HG03565 (cell line): Measurements from ENCODE around the gene GIGYF2.

ENCODE experiments used
- ATAC-seq: cut with Tn5 transposase; IDR thresholded peaks from one replicate; pipeline ENCODE4 v1.9.1; 2021; ENCODE audit warnings: mild to moderate bottlenecking, moderate library complexity; ENCODE audit not compliant: unreplicated experiment

Gene GIGYF2

DNA sequence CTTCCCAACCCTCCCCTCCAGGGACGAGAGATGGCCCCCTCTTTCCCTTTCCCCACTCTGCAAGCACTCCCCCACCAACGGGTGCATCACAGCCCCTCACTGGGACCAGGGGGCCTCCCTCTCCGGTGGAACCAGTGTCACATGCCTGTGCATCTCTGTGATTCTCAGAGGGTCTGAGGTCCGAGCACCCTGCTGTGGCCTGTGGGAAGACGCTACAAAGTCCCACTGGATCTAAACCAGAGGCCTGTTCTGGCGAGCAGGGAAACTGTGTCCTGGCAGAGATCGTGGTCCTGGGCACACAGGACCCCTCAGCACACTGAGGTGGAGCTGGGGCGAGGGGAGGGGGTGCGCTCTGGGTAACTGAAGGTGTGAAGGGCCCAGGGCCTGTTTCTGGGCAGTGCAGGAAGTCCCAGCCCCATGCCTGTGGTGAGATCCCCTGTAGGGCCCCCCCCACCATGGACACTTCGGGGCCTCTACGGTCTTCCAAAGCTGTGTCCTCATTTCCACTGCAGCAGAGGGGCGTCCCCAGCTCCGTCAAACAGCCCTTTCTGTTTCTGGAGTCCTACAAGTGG, 180.9 kb downstream of the GIGYF2 start:
- no peak for ATAC-seq

DNA sequence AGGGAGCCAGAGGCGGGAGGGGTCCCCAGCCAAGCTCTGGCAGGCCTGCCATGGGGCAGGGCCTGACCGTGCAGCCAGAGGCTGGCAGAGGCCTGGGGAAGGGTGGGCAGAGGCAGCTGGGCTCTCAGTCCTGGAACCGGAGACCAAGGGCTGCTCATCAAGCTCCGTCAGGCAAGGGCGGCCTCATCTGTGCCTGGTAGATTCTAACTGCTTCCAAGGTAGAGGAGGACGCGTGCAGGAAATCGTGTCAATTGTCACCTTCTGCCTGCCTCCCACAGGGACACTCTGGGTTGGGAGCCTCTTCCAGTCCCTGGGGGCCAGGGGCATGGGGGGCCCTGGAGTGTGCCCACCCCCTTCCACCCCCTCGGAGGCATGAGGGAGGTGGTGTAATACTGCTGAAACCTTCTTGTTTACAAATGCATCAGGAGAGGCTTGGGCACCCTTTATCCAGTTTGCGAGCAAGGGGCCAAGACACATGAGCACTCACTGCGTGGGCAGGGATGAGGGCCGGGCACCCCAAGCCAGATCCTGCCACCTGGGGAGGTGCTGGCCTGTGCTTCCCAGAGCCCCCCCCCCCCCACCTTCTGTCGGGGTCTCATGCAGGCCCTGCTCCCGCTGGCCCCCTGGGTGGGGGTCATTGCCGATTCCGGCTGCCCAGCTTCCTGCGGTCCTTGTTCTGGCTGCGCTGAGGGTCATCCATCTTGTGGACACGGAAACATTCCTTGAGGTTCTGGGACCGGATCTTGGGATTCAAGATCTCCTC, 181.9 kb downstream of the GIGYF2 start:
- ATAC-seq = no peak

DNA sequence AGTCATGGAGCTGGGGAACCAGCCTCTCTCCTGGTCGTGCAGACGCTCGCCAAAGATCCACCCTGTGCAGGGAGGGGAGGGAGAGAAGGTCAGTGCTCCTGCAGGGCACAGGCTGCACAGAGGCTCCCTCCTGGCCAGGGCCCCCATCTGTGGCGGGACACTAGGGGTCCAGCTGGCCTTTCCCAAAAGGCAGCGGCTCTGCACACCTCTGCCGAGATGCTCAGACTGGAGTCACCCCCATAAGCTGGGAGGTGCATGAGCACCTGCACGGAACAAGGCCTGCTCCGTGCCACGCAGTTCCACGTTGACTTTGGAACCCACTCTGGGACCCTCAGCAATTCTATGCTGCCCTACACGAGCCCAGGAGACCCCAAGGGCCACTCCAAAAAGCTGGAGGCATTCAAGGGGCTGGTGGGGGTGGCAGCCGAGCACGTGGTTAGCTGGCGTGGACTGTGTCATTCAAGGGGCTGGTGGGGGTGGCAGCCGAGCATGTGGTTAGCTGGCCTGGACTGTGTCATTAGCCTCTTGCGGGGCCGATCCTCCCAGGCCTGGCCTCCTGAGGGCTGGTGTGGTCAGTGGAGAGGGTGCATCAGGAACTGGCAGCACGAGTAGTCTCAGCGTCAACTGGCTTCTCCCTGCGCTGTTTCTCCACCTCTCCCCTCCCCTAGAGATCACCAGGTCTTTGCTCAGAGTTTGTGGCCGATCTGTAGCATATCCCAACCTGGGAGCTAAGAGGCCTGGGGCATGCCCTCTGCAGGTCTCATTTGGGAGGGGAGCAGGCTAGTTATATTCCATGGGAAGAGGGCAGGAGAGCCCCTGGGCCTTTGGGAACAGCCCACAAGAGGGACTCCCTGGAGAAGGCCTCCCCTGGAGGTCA, 182.7 kb downstream of the GIGYF2 start:
- no peak for ATAC-seq

DNA sequence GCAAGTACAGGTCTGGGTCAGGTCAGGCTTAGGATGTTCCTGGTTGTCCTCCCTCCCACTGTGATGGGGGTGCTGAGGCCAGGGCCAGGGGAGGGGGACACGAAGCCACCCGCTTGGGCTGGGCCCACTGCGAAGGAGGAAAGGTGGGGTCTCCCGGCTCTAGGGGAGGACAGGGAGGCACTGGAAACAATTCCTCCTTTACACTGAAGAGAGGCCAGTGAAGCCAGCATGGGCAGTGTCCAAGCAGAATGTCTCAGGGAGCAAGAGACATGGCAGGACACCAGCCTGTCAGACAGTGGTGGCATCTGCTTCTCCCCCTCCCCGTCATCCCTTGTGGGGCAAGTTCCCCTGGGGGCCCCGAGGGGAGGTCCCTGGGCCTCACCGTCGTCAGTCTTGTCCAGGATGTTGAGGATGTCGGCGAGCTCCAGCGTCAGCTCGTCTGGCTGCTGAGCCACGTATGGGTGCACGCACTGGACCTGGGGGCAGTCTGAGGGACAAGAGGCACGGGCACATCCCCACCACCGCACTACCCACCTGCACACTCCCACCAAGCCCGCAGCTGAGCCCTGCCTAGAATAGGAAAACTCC, 183.7 kb downstream of the GIGYF2 start:
- no peak for ATAC-seq

DNA sequence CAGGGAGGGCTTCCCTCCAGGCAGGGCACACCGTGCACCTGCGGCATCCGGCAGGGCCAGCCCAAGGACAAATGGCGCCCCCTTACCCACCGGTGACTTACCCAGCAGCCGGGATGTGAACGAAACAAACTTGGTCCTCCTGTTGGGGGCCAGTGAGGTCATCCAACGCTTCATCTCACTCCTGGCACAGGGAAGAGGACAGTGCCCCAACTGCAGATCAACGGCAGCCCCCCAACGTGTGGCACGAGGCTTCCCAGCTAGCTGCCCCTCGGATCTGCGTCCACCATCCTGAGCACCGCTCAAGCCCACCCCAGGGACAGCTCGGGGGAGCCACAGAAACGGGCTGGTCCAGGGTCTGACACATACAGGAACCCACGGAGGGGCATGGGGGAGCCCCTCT, 185.0 kb downstream of the GIGYF2 start:
- ATAC-seq = no peak

DNA sequence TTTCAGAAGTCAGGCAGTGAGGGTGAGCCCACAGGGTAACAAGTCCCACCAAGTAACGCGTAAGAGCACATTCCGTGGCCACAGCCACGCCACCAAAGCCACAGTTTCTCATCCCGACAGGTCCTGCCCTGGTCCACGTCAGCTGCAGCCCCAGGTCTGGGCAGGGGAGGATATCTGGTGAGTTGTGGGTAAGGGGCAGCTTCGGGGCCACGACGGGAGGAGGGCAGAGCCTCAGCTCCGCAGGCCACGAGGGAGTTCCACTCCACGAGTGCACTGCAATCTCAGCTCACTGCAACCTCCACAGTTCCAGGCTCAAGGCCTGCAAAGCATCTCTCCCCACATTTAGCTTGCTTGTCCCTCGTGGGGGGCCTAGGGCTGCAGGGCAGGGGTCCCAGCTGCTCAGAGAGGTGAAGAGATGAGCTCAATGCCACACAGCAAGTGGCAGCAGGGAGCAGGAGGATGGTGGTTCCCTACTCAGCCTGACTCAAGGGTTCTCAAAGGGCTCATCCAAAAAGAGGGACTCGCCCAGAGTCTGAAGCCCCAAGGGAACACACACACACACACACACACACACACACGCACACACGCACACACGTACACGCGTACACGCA, 185.5 kb downstream of the GIGYF2 start:
- no peak for ATAC-seq

DNA sequence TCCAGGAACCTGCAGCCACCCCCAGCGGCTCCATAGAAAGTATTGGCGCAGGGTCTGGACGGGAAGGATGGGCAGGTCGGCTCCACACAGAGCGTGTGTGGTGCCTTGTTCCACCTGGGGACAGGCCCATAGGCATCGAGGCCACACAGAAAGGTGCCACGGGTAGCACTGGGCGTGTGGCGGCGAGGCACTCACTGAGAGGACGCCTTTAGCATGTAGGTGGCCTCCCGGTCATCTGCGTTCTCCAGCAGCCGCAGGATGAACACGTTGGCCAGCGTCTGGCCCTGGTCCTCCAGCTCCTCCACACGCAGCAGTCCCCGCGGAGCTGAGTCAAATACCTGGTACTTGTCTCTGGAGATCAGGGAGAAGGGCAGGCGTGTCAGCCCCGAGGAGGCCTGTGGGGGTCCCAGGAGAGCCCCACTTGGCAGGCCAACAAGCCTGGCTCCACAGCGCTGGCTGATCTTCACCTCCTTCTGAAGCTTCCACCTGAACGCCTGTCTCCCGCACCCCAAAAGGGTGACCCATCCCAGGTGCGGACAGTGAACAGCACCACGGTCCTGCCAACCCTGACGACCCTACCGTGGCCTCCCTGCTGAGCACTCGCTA, 186.1 kb downstream of the GIGYF2 start:
- ATAC-seq = no peak

DNA sequence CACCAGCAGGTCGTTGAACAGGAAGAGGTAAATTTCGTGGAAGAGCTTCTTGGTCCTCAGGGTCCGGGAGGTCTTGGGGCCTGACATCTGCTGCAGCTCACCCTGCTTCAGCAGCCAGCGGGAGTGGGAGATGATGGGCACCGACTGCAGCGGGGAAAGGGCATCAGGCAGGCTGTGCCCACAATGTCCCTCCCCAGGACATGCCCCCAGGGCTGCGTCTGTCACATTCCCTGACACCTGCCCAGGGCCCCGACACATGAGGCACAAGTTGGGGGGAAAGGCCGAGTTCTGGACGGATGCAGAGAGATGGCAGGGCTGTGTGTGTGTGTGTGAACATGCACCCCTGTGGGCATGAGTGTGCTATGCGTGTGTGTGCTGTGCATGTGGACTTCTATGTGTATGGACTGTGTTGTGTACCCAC, 186.9 kb downstream of the GIGYF2 start:
- no peak for ATAC-seq

DNA sequence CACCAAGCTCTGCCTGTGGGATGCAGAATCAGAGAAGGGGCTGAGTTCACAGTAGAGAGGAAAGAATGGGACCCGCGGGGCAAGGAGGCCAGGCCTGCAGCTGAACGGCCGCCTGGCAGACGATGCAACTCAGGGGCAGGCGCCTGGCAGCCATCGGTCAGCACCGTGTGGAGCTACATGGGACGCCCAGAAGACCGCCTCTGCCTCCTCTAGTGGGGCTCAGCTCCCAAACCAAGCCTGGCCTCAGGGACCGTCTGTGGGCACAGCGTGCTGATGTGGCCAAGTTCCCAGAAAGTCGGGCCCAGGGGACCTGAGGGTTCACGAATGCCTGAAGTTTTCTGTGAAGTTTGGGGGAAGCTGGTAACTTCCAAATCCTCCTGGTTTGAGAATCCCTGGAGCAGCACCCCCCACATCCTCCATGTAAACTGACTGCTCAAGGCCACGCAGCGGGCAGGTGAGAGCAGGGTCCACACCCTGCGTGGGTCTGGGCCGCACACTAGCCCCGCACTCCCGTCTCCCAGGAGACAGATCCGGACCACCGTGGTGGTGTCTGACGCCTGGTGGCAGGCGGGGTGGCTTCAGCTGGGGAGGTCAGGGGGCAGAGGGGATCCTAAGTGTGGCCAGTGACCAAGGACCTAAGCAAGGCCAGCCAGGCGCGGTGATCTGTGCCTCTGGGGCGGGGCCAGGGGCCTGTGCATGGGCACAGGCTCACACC, 187.6 kb downstream of the GIGYF2 start:
- ATAC-seq = no peak

DNA sequence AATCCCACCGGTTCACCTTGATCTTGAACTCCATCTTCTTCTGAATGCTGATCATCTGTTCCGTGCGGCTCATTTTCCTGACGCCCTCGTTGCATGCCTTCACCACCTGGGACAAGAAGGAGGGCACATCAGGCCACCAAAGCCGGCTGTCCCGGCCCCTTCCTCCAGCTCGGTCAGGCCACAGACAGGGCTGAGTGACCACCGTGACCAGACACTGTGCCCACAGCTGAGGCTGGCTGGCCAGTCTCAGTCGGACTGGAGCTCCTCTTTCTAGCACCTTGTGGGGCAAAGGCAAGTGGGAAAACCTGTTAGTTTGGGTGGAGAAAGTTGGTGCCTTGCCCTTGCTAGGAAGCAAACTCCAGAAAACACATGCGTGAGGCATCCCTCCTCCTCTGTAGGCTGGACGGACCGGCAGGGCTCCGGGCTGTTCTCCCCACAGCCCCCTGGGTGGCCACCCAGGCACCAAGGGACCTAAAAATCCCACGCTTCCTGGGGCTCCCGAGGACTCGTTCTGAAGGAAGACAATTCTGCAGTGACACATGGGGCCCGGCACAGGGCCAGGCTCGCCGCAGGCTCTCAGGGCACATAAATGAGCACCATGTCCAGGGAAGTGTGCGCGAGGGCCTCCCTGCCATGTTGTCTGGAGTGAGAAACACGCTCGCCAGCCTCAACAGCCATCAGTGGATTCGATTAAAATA, 188.3 kb downstream of the GIGYF2 start:
- no peak for ATAC-seq

DNA sequence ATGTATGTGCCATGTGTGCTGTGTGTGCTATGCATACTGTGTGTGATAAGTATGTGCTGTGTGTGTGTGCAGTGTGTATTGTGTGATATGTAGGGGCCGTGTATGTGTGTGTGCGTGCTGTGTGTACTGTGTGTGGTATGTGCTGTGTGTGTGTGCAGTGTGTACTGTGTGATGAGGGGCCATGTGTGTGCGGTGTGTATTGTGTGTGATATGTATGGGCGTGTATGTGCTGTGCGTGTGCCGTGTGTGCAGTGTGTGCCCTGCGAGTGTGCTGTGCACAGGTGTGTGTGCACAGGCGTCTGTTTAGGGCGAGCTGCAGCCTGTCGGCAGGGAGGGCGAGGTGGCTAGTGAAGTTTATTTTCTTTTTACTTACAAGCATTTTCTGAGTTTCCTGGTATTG, 189.0 kb downstream of the GIGYF2 start:
- ATAC-seq = no peak

DNA sequence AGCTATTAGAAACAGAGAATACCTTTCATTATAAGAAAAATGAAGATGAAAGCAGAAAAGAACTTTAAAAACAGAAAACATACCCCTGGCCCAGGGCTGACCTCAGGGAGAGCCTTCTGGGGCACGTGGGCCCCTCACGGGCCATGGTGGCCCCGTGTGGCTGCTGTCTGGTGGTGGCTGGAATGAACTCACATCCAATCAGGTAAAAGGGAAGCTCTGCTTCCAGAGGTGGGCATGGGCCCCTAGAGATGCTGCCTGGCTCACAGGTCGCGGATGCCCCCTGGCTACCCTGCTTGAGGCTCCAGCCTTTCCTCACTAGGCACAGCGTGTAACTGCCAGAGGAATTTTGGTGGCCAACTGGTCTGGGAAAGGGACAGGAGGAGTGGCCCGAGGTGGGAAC, 189.5 kb downstream of the GIGYF2 start:
- ATAC-seq = no peak

DNA sequence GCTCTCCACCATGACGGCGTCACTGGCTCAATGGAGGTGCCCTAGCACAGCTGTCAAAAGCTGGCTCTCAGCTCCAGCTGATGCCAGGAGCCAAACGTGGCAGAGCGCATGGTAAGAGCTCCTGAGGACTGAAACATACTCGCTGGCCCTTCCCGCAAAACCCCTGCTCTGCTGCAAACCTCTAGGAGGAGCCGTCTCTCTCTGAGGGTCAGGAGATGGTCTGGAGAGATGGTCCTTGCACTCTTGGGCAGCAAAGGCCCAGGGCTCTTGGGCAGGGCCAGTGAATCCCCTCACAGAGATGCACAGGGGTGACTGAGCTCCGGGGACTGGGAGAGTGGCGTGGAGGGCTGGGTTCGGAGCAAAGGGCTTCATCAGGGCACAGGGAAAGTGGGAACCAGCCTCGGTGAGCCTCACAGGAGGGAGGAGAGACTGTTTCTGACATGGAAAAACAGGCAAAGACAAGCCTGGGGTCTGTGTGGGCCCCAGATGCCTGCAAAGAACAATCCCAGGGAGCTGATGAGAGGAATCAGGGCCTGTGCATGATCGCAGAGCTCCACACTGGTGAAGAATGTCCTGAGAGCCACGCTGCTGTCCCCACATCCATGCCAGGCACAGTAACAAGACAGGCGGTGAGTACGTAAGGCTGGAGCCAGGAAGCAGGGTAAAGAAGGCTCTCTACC, 190.2 kb downstream of the GIGYF2 start:
- ATAC-seq = no peak

DNA sequence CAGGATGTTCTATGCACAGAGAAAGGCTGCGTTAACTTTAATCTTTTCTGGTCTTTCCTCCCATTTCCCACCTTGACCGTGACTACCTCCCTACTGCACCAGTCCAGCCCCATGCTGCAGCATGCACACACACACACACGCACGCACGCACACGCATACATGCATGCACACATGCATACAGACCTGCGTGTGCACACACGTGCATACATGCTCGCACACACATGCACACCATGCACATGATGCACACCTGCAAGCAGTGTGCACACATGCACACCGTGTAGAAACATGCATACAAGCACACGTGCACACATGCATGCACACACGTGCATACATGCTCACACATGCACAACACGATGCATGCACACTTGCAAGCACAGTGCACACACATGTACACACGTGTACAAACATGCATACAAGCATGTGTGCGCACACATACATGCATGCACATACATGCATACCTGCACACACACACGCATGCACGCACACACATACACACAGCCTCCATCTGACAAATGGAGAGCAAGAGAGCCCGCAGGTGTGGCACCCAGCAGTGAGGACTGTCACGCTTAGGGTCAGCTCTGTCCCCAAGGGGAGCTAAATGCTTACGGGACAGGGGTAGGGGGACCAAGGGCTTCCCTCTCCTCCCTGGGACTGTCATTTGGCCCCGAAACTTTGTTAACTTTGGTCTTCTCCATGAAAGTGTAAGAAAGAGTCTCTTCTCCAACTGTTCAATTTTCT, 191.1 kb downstream of the GIGYF2 start:
- no peak for ATAC-seq

DNA sequence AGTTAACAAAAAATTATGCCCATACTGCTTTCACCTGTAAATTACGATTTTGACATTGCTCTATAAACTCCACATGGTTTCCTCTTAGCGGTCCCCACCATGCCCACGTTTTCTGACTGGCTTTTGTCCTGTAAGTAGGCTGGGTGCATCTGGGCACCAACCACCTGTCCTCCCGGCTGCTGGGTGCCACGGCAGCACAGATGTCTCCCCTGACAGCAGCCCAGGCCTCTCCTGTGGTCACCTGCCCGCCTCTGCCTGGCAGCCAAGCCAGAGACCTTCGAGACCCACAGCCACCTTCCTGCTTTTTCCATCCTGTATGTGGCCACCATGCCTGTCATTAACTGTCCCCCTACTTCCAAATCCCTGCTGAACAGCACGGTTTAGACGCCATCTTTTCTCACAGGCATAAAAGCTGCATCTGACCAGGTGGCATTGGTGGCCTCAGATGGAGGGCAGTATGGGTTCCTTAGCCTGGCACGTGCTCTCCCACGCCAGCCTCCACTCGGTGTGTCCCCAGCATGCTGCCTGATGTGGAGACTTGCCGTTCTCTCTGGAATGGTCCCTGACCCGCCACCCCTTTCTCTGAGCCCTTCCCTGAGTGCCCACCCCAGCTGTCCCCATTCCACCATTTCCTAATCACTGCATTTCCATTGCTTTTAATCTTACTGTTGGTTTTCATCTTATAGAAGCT, 191.9 kb downstream of the GIGYF2 start:
- no peak for ATAC-seq

DNA sequence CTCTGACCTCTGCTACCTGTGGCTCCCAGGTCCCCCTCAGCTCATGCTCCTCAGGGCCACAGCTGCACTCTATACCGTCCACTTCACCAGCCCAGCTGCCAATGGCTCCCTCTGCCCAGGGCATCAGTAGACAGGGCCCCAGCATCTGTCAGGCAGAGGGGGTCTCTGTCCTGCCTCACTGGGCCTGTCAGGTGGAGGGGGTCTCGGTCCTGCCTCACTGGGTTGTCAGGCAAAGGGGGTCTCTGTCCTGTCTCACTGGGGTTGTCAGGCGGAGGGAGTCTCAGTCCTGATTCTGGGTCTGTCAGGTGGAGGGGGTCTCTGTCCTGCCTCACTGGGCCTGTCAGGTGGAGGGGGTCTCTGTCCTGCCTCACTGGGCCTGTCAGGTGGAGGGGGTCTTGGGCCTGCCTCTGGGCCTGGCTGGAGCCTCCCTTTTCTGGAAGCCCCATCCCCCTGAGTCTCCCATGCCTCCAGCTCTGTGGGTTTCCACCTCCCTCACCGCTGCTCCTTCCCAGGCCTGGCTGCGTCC, 192.8 kb downstream of the GIGYF2 start:
- no peak for ATAC-seq

DNA sequence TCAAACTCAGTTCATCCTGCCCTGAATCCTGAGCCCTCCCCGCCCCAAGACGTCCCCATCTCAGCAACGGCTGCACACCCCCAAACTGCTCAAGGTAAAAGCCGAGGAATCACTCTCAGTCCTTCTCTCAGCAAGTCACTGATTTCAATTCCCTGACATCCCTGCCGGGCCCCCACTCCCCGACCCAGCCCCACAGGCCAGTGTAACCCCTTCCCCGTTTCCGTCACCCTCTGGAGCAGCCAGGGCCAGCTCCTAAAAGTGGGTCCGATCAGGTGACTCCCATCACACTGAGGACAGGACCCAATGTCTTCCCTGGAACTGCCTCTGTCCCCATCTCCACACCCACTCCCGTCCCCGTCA, 193.4 kb downstream of the GIGYF2 start:
- ATAC-seq = no peak
